Neural progenitor cell (in vitro differentiated cells): Measurements from ENCODE around the gene UBA1. TPM values are rescaled to one million over a fixed set of nuclear protein-coding genes. Genes with fewer than 3 reads are reported as not detected.

Experiments
- DNase-seq: peaks from one replicate; pipeline ENCODE4 v3.0.0-alpha.2; 2016; ENCODE audit warnings: low spot score
- H2AFZ ChIP-seq: fragments of 200-600 bp; sonication (generic); replicated peaks from 2 replicates; pipeline ENCODE4 v1.6.1; 2016; ENCODE audit warnings: antibody characterized with exemption
- H3F3A ChIP-seq: fragments of 200-600 bp; sonication (generic); 2 replicates; pipeline ENCODE4 v1.6.1; 2016; ENCODE audit warnings: antibody characterized with exemption, low read depth
- H3K27ac ChIP-seq: fragments of 200-600 bp; sonication (generic); 2 replicates; pipeline ENCODE4 v1.5.1; 2016; ENCODE audit warnings: mild to moderate bottlenecking
- H3K27me3 ChIP-seq: fragments of 200-600 bp; sonication (generic); 2 replicates; pipeline ENCODE4 v1.6.1; 2016; ENCODE audit warnings: mild to moderate bottlenecking, moderate library complexity
- H3K36me3 ChIP-seq: fragments of 200-600 bp; sonication (generic); 2 replicates; pipeline ENCODE4 v1.5.1; 2016
- H3K4me1 ChIP-seq: fragments of 200-600 bp; sonication (generic); 2 replicates; pipeline ENCODE4 v1.6.1; 2016; ENCODE audit warnings: mixed run types
- H3K4me2 ChIP-seq: fragments of 200-600 bp; sonication (generic); 2 replicates; pipeline ENCODE4 v1.6.1; 2016
- H3K4me3 ChIP-seq: fragments of 200-600 bp; sonication (generic); 2 replicates; pipeline ENCODE4 v1.5.1; 2016
- H3K79me2 ChIP-seq: fragments of 200-600 bp; sonication (generic); 2 replicates; pipeline ENCODE4 v1.6.1; 2016; ENCODE audit warnings: low read depth
- H3K9ac ChIP-seq: fragments of 200-600 bp; sonication (generic); 2 replicates; pipeline ENCODE4 v1.6.1; 2016
- H3K9me3 ChIP-seq: fragments of 200-600 bp; sonication (generic); 2 replicates; pipeline ENCODE4 v1.5.1; 2016; ENCODE audit warnings: low read depth
- H4K20me1 ChIP-seq: fragments of 200-600 bp; sonication (generic); 2 replicates; pipeline ENCODE4 v1.6.1; 2016; ENCODE audit warnings: low read depth
- H3K27ac Mint-ChIP-seq: 3 replicates; pipeline ENCODE4 v1.8.0; 2021; ENCODE audit warnings: mixed read lengths
- H3K27me3 Mint-ChIP-seq: 2 replicates; pipeline ENCODE4 v1.8.0; 2022; ENCODE audit warnings: low read depth, mild to moderate bottlenecking, inconsistent platforms, moderate library complexity, mixed read lengths; ENCODE audit not compliant: insufficient read depth
- H3K36me3 Mint-ChIP-seq: 3 replicates; pipeline ENCODE4 v1.8.0; 2021; ENCODE audit warnings: mixed read lengths
- H3K4me1 Mint-ChIP-seq: 3 replicates; pipeline ENCODE4 v1.8.0; 2021; ENCODE audit warnings: mixed read lengths
- H3K4me3 Mint-ChIP-seq: 3 replicates; pipeline ENCODE4 v1.8.0; 2021; ENCODE audit warnings: mild to moderate bottlenecking, moderate library complexity, mixed read lengths
- H3K9me3 Mint-ChIP-seq: 3 replicates; pipeline ENCODE4 v1.8.0; 2020; ENCODE audit warnings: mixed read lengths
- EZH2 ChIP-seq: fragments of 200-600 bp; sonication (generic); IDR thresholded peaks from 2 replicates; pipeline ENCODE4 v1.6.1; 2017; ENCODE audit warnings: antibody characterized with exemption, mild to moderate bottlenecking, moderate library complexity
- EZH2phosphoT487 ChIP-seq: fragments of 200-600 bp; sonication (generic); IDR thresholded peaks from 2 replicates; pipeline ENCODE4 v1.6.1; 2017; ENCODE audit warnings: antibody characterized with exemption
- total RNA-seq: library from RNA; depleted of rRNA; stranded (reverse); fragments of >200 nt; gene quantifications from 2 replicates; pipeline ENCODE4 v1.2.3, GENCODE V29; 2015; ENCODE audit warnings: low replicate concordance
- TF ChIP-seq, protein P1 (sequence below): fragments of 200-600 bp; sonication (generic); IDR thresholded peaks from 2 replicates; pipeline ENCODE4 v1.5.1; 2017; ENCODE audit warnings: antibody characterized with exemption, mild to moderate bottlenecking

UBA1 gene
- total RNA-seq, 1 donor from 2014 or later = 291 TPM

DNA sequence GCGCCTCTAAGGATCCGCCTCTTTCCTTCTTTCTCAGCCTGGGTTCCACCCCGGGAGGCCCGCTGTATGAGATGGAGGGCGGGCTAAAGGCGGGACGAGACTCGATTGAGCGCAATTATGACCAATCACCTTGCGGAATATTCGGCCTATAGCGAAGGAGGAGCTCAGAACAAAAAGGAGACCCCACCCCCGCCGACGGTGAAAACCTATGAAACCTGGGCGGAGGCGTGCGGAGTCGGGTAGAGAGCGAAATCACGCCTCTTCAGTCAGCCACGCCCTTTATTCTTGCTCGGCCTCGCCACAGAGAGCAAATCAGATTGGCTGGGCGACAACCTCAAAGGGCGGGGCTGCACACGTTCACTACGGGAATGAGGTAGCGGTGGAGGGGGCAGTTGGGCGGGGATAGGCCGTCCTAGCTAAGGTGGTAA, 24.2 kb downstream of the UBA1 start:
- TF ChIP-seq, protein P1, sequence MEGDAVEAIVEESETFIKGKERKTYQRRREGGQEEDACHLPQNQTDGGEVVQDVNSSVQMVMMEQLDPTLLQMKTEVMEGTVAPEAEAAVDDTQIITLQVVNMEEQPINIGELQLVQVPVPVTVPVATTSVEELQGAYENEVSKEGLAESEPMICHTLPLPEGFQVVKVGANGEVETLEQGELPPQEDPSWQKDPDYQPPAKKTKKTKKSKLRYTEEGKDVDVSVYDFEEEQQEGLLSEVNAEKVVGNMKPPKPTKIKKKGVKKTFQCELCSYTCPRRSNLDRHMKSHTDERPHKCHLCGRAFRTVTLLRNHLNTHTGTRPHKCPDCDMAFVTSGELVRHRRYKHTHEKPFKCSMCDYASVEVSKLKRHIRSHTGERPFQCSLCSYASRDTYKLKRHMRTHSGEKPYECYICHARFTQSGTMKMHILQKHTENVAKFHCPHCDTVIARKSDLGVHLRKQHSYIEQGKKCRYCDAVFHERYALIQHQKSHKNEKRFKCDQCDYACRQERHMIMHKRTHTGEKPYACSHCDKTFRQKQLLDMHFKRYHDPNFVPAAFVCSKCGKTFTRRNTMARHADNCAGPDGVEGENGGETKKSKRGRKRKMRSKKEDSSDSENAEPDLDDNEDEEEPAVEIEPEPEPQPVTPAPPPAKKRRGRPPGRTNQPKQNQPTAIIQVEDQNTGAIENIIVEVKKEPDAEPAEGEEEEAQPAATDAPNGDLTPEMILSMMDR = no peak
- TF ChIP-seq EZH2 = no peak
- no peak for TF ChIP-seq EZH2phosphoT487
- H3F3A ChIP-seq = peaks cover 40% of the 10 kb centered on the region
- Mint-ChIP-seq H3K36me3 (peaks cover 44% of the 10 kb centered on the region), H3K27me3 (peaks cover 13% of the 10 kb centered on the region), H3K27ac (peak overlapping the region; percentile 100), H3K4me3 (peak overlapping the region; percentile 96), H3K9me3 (peaks cover 3% of the 10 kb centered on the region), H3K4me1 (peaks cover 50% of the 10 kb centered on the region)
- peak overlapping the region; percentile 60 for H3K4me3 ChIP-seq
- H4K20me1 ChIP-seq = peaks cover 42% of the 10 kb centered on the region
- DNase-seq = peak; percentile 100
- H3K4me2 ChIP-seq = peak overlapping the region; percentile 78
- H3K9ac ChIP-seq = peak overlapping the region; percentile 88
- peak overlapping the region; percentile 97 for H3K27ac ChIP-seq
- no peaks in the 10 kb centered on the region for H3K27me3 ChIP-seq
- peaks cover 18% of the 10 kb centered on the region for H3K4me1 ChIP-seq
- H3K36me3 ChIP-seq = no peaks in the 10 kb centered on the region
- H3K79me2 ChIP-seq = peaks cover 45% of the 10 kb centered on the region
- H2AFZ ChIP-seq = peak overlapping the region; percentile 68
- H3K9me3 ChIP-seq = no peaks in the 10 kb centered on the region

DNA sequence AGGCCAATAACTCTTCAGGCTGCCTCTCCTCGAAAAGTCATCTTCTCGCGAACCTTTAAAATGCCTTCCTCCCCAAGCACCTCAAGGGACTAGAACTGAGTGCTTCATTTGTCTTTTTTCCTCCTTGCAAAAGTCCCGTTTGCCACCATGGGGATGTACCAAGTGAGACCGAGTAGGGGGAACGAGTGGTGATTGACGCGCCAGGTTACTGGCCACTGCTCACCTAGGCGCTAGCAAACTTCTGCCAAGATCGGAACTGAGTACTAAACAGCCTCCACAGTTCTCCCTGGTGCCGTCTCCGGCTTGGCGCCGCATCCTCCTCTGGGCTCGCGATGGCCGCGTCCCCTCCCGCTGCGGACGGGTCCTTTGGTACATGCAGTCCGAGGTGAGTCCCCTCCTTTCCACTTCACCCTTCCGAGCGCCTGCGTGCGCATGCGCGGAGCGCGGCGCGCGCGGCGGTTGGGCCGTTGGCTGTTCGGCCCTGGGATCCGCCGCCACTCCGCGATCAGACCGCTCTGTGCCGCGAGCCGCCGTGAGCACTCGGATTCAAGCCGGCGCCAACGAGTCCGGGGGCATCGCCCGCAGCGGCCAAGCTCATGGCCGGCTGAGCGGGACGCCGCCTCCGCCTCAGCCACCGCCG, 24.8 kb downstream of the UBA1 start, which contains the start of gene CDK16:
TSS of gene CDK16 (plus strand) at position 402 of the 640 bp plus-strand sequence. CDS start 4,877 bp downstream, outside the sequence.
- Mint-ChIP-seq H3K4me1 (peaks cover 51% of the 10 kb centered on the region), H3K9me3 (peaks cover 3% of the 10 kb centered on the region), H3K27me3 (peaks cover 13% of the 10 kb centered on the region), H3K27ac (peak within 1 kb of the TSS; percentile 100), H3K4me3 (peak within 1 kb of the TSS; percentile 97), H3K36me3 (peaks cover 41% of the 10 kb centered on the region)
- Histone ChIP-seq H3K27ac (peak within 1 kb of the TSS; percentile 97), H3K9me3 (no peaks in the 10 kb centered on the region), H3K27me3 (no peaks in the 10 kb centered on the region), H3K36me3 (no peaks in the 10 kb centered on the region), H3K9ac (peak within 1 kb of the TSS; percentile 88), H2AFZ (peak within 1 kb of the TSS; percentile 68), H3K4me3 (peak within 1 kb of the TSS; percentile 60), H4K20me1 (peaks cover 47% of the 10 kb centered on the region), H3K79me2 (peaks cover 50% of the 10 kb centered on the region), H3F3A (peaks cover 35% of the 10 kb centered on the region), H3K4me1 (peaks cover 18% of the 10 kb centered on the region), H3K4me2 (peak within 1 kb of the TSS; percentile 78)
- peak; percentile 89 for DNase-seq
- no peak for TF ChIP-seq EZH2phosphoT487
- TF ChIP-seq, protein P1 = no peak

DNA sequence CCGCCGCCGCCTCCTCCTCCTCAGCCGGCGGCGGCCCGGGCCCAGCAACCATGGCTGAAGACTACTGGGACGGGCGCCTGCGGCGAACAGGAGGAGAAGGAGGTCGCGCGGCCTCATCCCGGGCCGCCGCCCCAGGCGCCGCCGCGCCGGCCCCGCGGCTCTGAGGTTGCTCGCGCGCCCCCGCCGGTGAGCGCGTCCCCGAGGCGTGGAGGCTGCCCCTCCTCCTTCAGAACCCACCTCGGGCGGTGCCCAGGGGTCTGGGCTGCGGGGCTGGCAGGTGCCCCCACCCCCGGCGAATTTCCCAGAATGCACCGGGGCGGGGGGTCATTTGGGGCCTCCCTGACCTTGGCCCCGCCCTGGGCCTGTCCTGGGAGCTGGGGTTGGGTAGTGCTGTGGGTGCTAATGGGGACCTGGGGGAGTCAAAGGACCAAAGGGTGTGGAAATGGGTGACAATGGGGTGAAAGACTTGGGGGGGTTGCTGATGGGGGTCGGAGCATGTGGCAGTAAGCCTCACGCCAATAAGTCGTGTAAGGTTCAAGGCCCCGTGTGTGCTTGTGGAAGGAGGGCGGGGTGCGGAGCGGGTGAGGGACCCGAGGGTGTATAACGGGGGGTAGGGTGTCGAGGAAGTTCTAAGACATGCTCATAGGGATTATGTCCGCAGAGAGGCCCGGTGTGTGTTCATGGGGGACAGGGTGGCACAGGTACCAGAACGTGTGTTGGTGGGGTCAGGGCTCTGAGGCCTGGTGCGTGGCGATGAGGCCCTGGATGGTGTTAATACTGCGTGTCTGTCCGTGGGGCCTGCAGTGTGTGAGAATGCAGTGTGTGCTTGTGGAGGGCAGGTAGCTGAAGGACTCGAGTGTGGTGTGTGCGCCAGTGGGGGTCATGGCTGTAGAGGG, 25.5 kb downstream of the UBA1 start:
- H3K4me3 ChIP-seq = peak overlapping the region; percentile 60
- Mint-ChIP-seq H3K9me3 (peaks cover 3% of the 10 kb centered on the region), H3K27me3 (peaks cover 13% of the 10 kb centered on the region), H3K27ac (peak overlapping the region; percentile 75), H3K36me3 (peaks cover 37% of the 10 kb centered on the region), H3K4me1 (peaks cover 51% of the 10 kb centered on the region), H3K4me3 (peak overlapping the region; percentile 97)
- peak; percentile 72 for DNase-seq
- peaks cover 18% of the 10 kb centered on the region for H3K4me1 ChIP-seq
- peak overlapping the region; percentile 88 for H3K9ac ChIP-seq
- peak overlapping the region; percentile 68 for H2AFZ ChIP-seq
- peak overlapping the region; percentile 97 for H3K27ac ChIP-seq
- peaks cover 29% of the 10 kb centered on the region for H3F3A ChIP-seq
- H3K27me3 ChIP-seq = no peaks in the 10 kb centered on the region
- peaks cover 50% of the 10 kb centered on the region for H3K79me2 ChIP-seq
- no peaks in the 10 kb centered on the region for H3K36me3 ChIP-seq
- peaks cover 55% of the 10 kb centered on the region for H4K20me1 ChIP-seq
- H3K4me2 ChIP-seq = peak overlapping the region; percentile 78
- TF ChIP-seq EZH2phosphoT487 = no peak
- TF ChIP-seq, protein P1 = no peak
- TF ChIP-seq EZH2 = no peak
- no peaks in the 10 kb centered on the region for H3K9me3 ChIP-seq
